Adipose tissue (tissue), 3 donors: Measurements from ENCODE around the gene TMIGD2. TPM values are rescaled to one million over a fixed set of nuclear protein-coding genes. Genes with fewer than 3 reads are reported as not detected.

Experiments
- polyA plus RNA-seq, 3 donors: library from polyadenylated mRNA; stranded (reverse); fragments of 200-250 nt; gene quantifications; one replicate each; pipeline ENCODE4 v1.2.3, GENCODE V29; 2013
- donor health status: healthy with polysubstance abuse.
- donor health status: Bipolar disorder and iron deficiency.
- donor health status: healthy.

Gene TMIGD2
- polyA plus RNA-seq, 3 donors = 0.22 to 4.0 (median 0.59) TPM

Other genes starting within 250 kb of the TMIGD2 start
- 10 to 100 TPM in 2 of 3 donors, 1 to 10 TPM in 1; 7.4 to 21.9 (median 10.8) TPM for gene ZBTB7A, start 235.5 kb downstream of the TMIGD2 start, polyA plus RNA-seq
- gene MAP2K2, start 178.3 kb downstream of the TMIGD2 start, polyA plus RNA-seq = 100 to 1,000 TPM in 2 of 3 donors, 10 to 100 TPM in 1; 79.8 to 125 (median 104) TPM
- gene CREB3L3, start 148.8 kb downstream of the TMIGD2 start, polyA plus RNA-seq = under 1 TPM in 2 of 3 donors, not detected in 1; 0.12 to 0.18 TPM
- gene SIRT6, start 119.8 kb downstream of the TMIGD2 start, polyA plus RNA-seq = 10 to 100 TPM; 13.6 to 18.3 (median 18.2) TPM
- 1 to 10 TPM; 1.5 to 2.2 (median 1.6) TPM for gene ANKRD24, start 119.7 kb downstream of the TMIGD2 start, polyA plus RNA-seq
- gene EBI3, start 72.9 kb downstream of the TMIGD2 start, polyA plus RNA-seq = 1 to 10 TPM; 1.4 to 3.5 (median 3.0) TPM
- gene YJU2, start 55.3 kb downstream of the TMIGD2 start, polyA plus RNA-seq = 10 to 100 TPM; 20.9 to 27.1 (median 21.6) TPM
- gene SHD, start 23.1 kb downstream of the TMIGD2 start, polyA plus RNA-seq = under 1 TPM in 1 of 3 donors, not detected in 2; 0.12 TPM
- gene FSD1, start 2.2 kb upstream of the TMIGD2 start, polyA plus RNA-seq = under 1 TPM in 2 of 3 donors, not detected in 1; 0.12 TPM
- 10 to 100 TPM in 2 of 3 donors, 1 to 10 TPM in 1; 6.4 to 15.5 (median 10.1) TPM for gene STAP2, start 36.4 kb upstream of the TMIGD2 start, polyA plus RNA-seq
- gene MPND, start 41.2 kb upstream of the TMIGD2 start, polyA plus RNA-seq = 10 to 100 TPM; 12.0 to 21.6 (median 17.2) TPM
- 10 to 100 TPM; 33.2 to 87.8 (median 74.0) TPM for gene SH3GL1, start 98.2 kb upstream of the TMIGD2 start, polyA plus RNA-seq
- 1 to 10 TPM; 3.0 to 7.9 (median 7.4) TPM for gene CHAF1A, start 100.3 kb upstream of the TMIGD2 start, polyA plus RNA-seq
- 100 to 1,000 TPM in 2 of 3 donors, 10 to 100 TPM in 1; 81.6 to 161 (median 146) TPM for gene UBXN6, start 155.4 kb upstream of the TMIGD2 start, polyA plus RNA-seq
- gene HDGFL2, start 169.9 kb upstream of the TMIGD2 start, polyA plus RNA-seq = 10 to 100 TPM; 20.5 to 60.3 (median 24.6) TPM
- gene PLIN4, start 216.1 kb upstream of the TMIGD2 start, polyA plus RNA-seq = 100 to 1,000 TPM in 2 of 3 donors, 10 to 100 TPM in 1; 73.6 to 954 (median 135) TPM
- gene PLIN5, start 232.8 kb upstream of the TMIGD2 start, polyA plus RNA-seq = 100 to 1,000 TPM in 1 of 3 donors, 10 to 100 TPM in 2; 38.2 to 205 (median 66.1) TPM
- gene LRG1, start 237.6 kb upstream of the TMIGD2 start, polyA plus RNA-seq = 10 to 100 TPM in 2 of 3 donors, 1 to 10 TPM in 1; 7.1 to 18.6 (median 13.4) TPM